K562 (cell line): ENCODE results near the gene ANKRD11. TPM values are rescaled to one million over a fixed set of nuclear protein-coding genes. Genes with fewer than 3 reads are reported as not detected.

Experiments used
- ATAC-seq: fragments of 200-7000 bp; cut with Tn5 transposase; 3 replicates; pipeline ENCODE4 v1.9.1; 2020; ENCODE audit warnings: moderate library complexity
- BruUV-seq: library from RNA; stranded (reverse); fragments of 400-500 nt; replicated peaks from 2 replicates; lab custom pipeline; 2021; lab: Mats Ljungman, UMichigan
- CTCF ChIA-PET: fragments of 300-600 bp; formaldehyde crosslinking; extraction: SDS; loops from one replicate; lab custom pipeline; 2021; ENCODE audit warnings: low intra/inter-chr PET ratio; lab: Yijun Ruan, JAX
- POLR2A ChIA-PET: fragments of 300-600, 350-650 bp; sonication (Branson Sonifier 250); formaldehyde crosslinking; extraction: SDS; loops from one replicate; lab custom pipeline; 2021; ENCODE audit warnings: antibody characterized with exemption, inconsistent platforms; lab: Yijun Ruan, JAX
- DNase-seq, 4 experiments: peaks; one replicate each; pipeline versions ENCODE4 v3.0.0 to v3.0.0-alpha.2; 2011 to 2018; ENCODE audit warnings: low spot score in 3 of 4, mixed read lengths in 3 of 4; ENCODE audit errors: extremely low read depth in 1 of 4
- FAIRE-seq: peaks from 2 replicates; lab custom pipeline; 2011; peaks lifted over from hg19 to GRCh38; lab: Jason Lieb, UNC
- H2AFZ ChIP-seq: 2 replicates; pipeline ENCODE4 v1.6.0; 2011; ENCODE audit warnings: low read depth, low read length, control low read depth, inconsistent platforms
- H3K27ac ChIP-seq: fragments of 200-600 bp; 3 replicates; pipeline ENCODE4 v1.8.0; 2011; ENCODE audit warnings: low read depth, mild to moderate bottlenecking, control low read depth, inconsistent platforms, low read length, moderate library complexity, mixed read lengths; ENCODE audit errors: extremely low read depth
- H3K27me3 ChIP-seq, 2 experiments: fragments of 300-600 bp in 1 of 2; 2 replicates in 1 of 2; 3 replicates in 1 of 2; pipeline versions ENCODE4 v1.6.0 to v1.8.0; 2011; ENCODE audit warnings: inconsistent platforms in 2 of 2, low read length in 2 of 2, mild to moderate bottlenecking in 1 of 2, mixed read lengths in 1 of 2, moderate library complexity in 1 of 2; ENCODE audit not compliant: control insufficient read depth in 2 of 2, insufficient read depth in 2 of 2
- H3K36me3 ChIP-seq: fragments of 300-600 bp; 3 replicates; pipeline ENCODE4 v1.8.0; 2011; ENCODE audit warnings: mild to moderate bottlenecking, low read length, inconsistent platforms; ENCODE audit not compliant: control insufficient read depth, insufficient read depth
- H3K4me1 ChIP-seq, 2 experiments: fragments of 200-600 bp in 1 of 2; replicated peaks in 1 of 2; 2 replicates in 1 of 2; 3 replicates in 1 of 2; pipeline versions ENCODE4 v1.5.1 to v1.8.0; 2011; ENCODE audit warnings: inconsistent platforms in 2 of 2, low read length in 2 of 2, mild to moderate bottlenecking in 1 of 2, mixed read lengths in 1 of 2, moderate library complexity in 1 of 2; ENCODE audit not compliant: control insufficient read depth in 2 of 2, insufficient read depth in 2 of 2
- H3K4me2 ChIP-seq: 2 replicates; pipeline ENCODE4 v1.6.1; 2011; ENCODE audit warnings: low read length, control low read depth, inconsistent platforms, mixed read lengths; ENCODE audit not compliant: insufficient read depth
- H3K4me3 ChIP-seq: fragments of 200-600 bp; sonication (generic), shearing (Covaris generic); 2 replicates; pipeline ENCODE4 v1.5.1; 2016; ENCODE audit warnings: control low read depth, inconsistent platforms
- H3K79me2 ChIP-seq: fragments of 200-600 bp; 3 replicates; pipeline ENCODE4 v1.8.0; 2011; ENCODE audit warnings: low read length, inconsistent platforms; ENCODE audit not compliant: control insufficient read depth, insufficient read depth
- H3K9ac ChIP-seq, 2 experiments: 2 replicates each; pipeline versions ENCODE4 v1.6.0 to v1.6.1; 2011; ENCODE audit warnings: low read depth in 2 of 2, low read length in 2 of 2, control low read depth in 1 of 2, inconsistent platforms in 1 of 2, mild to moderate bottlenecking in 1 of 2, mixed read lengths in 1 of 2; ENCODE audit not compliant: insufficient read depth in 1 of 2
- H3K9me1 ChIP-seq: one replicate; pipeline ENCODE4 v1.6.0; 2011; ENCODE audit warnings: inconsistent platforms, mild to moderate bottlenecking, low read length, moderate library complexity; ENCODE audit not compliant: control insufficient read depth, insufficient read depth
- H3K9me3 ChIP-seq: replicated peaks from 2 replicates; pipeline ENCODE4 v1.5.1; 2011; ENCODE audit warnings: low read depth, low read length, inconsistent platforms; ENCODE audit not compliant: control insufficient read depth, insufficient read depth
- H4K20me1 ChIP-seq: replicated peaks from 2 replicates; pipeline ENCODE4 v1.6.1; 2011; ENCODE audit warnings: low read length, inconsistent platforms, mixed read lengths; ENCODE audit not compliant: control insufficient read depth, insufficient read depth
- AFF1 ChIP-seq, 2 experiments: fragments of 450-650 bp; IDR thresholded peaks; 2 replicates each; pipeline ENCODE4 v1.6.1; 2018; ENCODE audit warnings: mild to moderate bottlenecking in 2 of 2, low read depth in 1 of 2; ENCODE audit not compliant: partially characterized antibody in 2 of 2
- ARID1B ChIP-seq: fragments of 450-650 bp; IDR thresholded peaks from 2 replicates; pipeline ENCODE4 v1.6.1; 2016; ENCODE audit warnings: antibody characterized with exemption, mild to moderate bottlenecking, inconsistent platforms
- ATF3 ChIP-seq, 2 experiments: fragments of 450-650 bp in 1 of 2; sonication (generic) in 1 of 2; formaldehyde crosslinking in 1 of 2; IDR thresholded peaks in 1 of 2; conservative IDR thresholded peaks in 1 of 2; 2 replicates each; pipeline versions ENCODE4 v1.6.1 to v1.8.1; 2016 to 2023; ENCODE audit warnings: mild to moderate bottlenecking in 2 of 2, moderate library complexity in 2 of 2, inconsistent platforms in 1 of 2, missing genetic modification reagents in 1 of 2
- BACH1 ChIP-seq: fragments of 200-800 bp; sonication (Bioruptor generic); IDR thresholded peaks from 2 replicates; pipeline ENCODE4 v1.6.1; 2016; ENCODE audit warnings: missing genetic modification characterization, missing compliant biosample characterization
- BHLHE40 ChIP-seq: IDR thresholded peaks from 2 replicates; pipeline ENCODE4 v1.6.1; 2011; ENCODE audit warnings: low read length, improper control_type of control experiment
- FOSL1 ChIP-seq: fragments of 200-800 bp; sonication (Bioruptor generic); conservative IDR thresholded peaks from 2 replicates; pipeline ENCODE4 v1.6.1; 2016; ENCODE audit warnings: missing genetic modification characterization, missing compliant biosample characterization
- MXI1 ChIP-seq: IDR thresholded peaks from 2 replicates; pipeline ENCODE4 v1.6.1; 2011; ENCODE audit warnings: low read depth, mild to moderate bottlenecking, improper control_type of control experiment, low read length
- PTTG1 ChIP-seq: fragments of 450-650 bp; IDR thresholded peaks from 2 replicates; pipeline ENCODE4 v1.6.1; 2016; ENCODE audit warnings: low read depth, mild to moderate bottlenecking, missing genetic modification characterization, missing compliant biosample characterization
- SMAD4 ChIP-seq: fragments of 250-450 bp; sonication (Bioruptor Pico); conservative IDR thresholded peaks from 2 replicates; pipeline ENCODE4 v1.8.0; 2021; ENCODE audit warnings: inconsistent platforms, mild to moderate bottlenecking, moderate library complexity
- TBP ChIP-seq: optimal IDR thresholded peaks from 2 replicates; pipeline ENCODE3; 2011; ENCODE audit warnings: low read depth, low read length, improper control_type of control experiment
- YY1 ChIP-seq, 3 experiments: IDR thresholded peaks; 2 replicates each; pipeline ENCODE4 v1.6.1; 2011; ENCODE audit warnings: low read length in 2 of 3, mild to moderate bottlenecking in 2 of 3, moderate library complexity in 2 of 3, borderline replicate concordance in 1 of 3, control low read depth in 1 of 3, low read depth in 1 of 3; ENCODE audit not compliant: insufficient read depth in 3 of 3, insufficient replicate concordance in 2 of 3, control insufficient read depth in 1 of 3, insufficient read length in 1 of 3; ENCODE audit errors: extremely low read depth in 1 of 3
- ZNF165 ChIP-seq: fragments of 250-450 bp; sonication (Bioruptor Pico); IDR thresholded peaks from 2 replicates; pipeline ENCODE4 v1.4.0; 2020; ENCODE audit warnings: borderline replicate concordance
- ZNF232 ChIP-seq: sonication (generic); formaldehyde crosslinking; IDR thresholded peaks from 2 replicates; pipeline ENCODE4 v1.8.0; 2022; ENCODE audit warnings: mild to moderate bottlenecking, missing genetic modification reagents
- ZNF282 ChIP-seq: sonication (generic); formaldehyde crosslinking; IDR thresholded peaks from 2 replicates; pipeline ENCODE4 v1.8.1; 2023; ENCODE audit warnings: missing genetic modification reagents
- ZNF764 ChIP-seq: fragments of 250-450 bp; sonication (Bioruptor Pico); IDR thresholded peaks from 2 replicates; pipeline ENCODE4 v1.4.0; 2020; ENCODE audit warnings: low read depth, mild to moderate bottlenecking, moderate library complexity
- WGBS: fragments of 100-300 bp; shearing (Covaris generic); methylation state at CpG from one replicate; pipeline ENCODE4 v1.1.6; 2016; ENCODE audit warnings: low coverage, mixed read lengths; ENCODE audit not compliant: insufficient coverage; ENCODE audit errors: missing lambda C conversion rate; 5-methylcytosine and 5-hydroxymethylcytosine counted together
- in situ Hi-C: fragments of 300-500 bp; cut with MboI; formaldehyde crosslinking; loops from 4 replicates; pipeline ENCODE4 v1.15.0; 2018; ENCODE audit warnings: inconsistent platforms, mixed read lengths
- intact Hi-C: fragments of 100-400 bp; cut with micrococcal nuclease; formaldehyde crosslinking; loops from 2 replicates; pipeline ENCODE4 v1.14.2; 2022
- polyA plus RNA-seq, 8 experiments: library from polyadenylated mRNA; depleted of rRNA in 4 of 8; stranded (reverse) in 5 of 8; unstranded in 3 of 8; fragments of >200 nt; fragmentation: Nextera tagmentation in 2 of 8; fragmentation: Illumina TruSeq in 1 of 8; extraction: Ambion mirVana in 2 of 8; extraction: Trizol in 1 of 8; gene quantifications; 2 replicates each; pipeline versions ENCODE4 v1.2.1 to v1.2.3, GENCODE V29; 2011 to 2014; ENCODE audit warnings: inconsistent platforms in 1 of 8, missing spikeins in 1 of 8
- total RNA-seq, 7 experiments: library from RNA; depleted of rRNA in 6 of 7; stranded (reverse); fragments of >200 nt in 6 of 7; fragmentation: Illumina TruSeq in 2 of 7; extraction: Trizol in 2 of 7; gene quantifications; 2 replicates each; pipeline versions ENCODE4 v1.2.1 to v1.2.3, GENCODE V29; 2011 to 2021; ENCODE audit warnings: low replicate concordance in 1 of 7

The ANKRD11 gene
- total and polyA plus RNA-seq, 9 of the 15 experiments (the other 6 are each of a cell fraction or from before 2014, with no cell fraction given), result 4.7 to 126 (median 31.7) TPM

GRCh38 chr16:89319886-89320781 lies 170.2 kb downstream of the ANKRD11 start:
- Histone ChIP-seq H3K27me3 (no peaks in the 10 kb centered on the region), H3K79me2 (peaks cover 98% of the 10 kb centered on the region), H3K36me3 (peaks cover 55% of the 10 kb centered on the region; the same call in 2 of the 3 replicates), H3K27ac (peak overlapping the region; percentile 84), H3K4me1 (peaks cover 81 to 92% of the 10 kb centered on the region in 2 experiments), H3K4me2 (peak overlapping the region; percentile 83), H3K9ac (peak overlapping the region; percentile 36 to 94), H3K9me1 (peaks cover 39% of the 10 kb centered on the region), H2AFZ (no peak overlapping the region), H3K9me3 (no peaks in the 10 kb centered on the region; the same call in 1 of the 2 replicates), H3K4me3 (peak overlapping the region; percentile 18; the same call in 1 of the 2 replicates), H4K20me1 (peaks cover 66% of the 10 kb centered on the region)
- DNase-seq, result peak; percentile 73 to 87 (median 80)
- no TSS peak for BruUV-seq
- ChIA-PET POLR2A (interaction anchor here (0.6 to 1.2 kb wide), 3 partner anchors 22 to 670 kb away, joined by 3 to 4 read pairs (median 3); no protein-coding TSS in a partner anchor), CTCF (no interaction called here)
- intact Hi-C loops (no loop called here), in situ Hi-C loops (no loop called here)
- 5% methylated on average over 32 of the region's 32 CpGs for whole genome bisulfite sequencing
- ATAC-seq, result peak; percentile 80
- FAIRE-seq, result peak; percentile 85
- peak; percentile 48; the same call in 1 of the 2 replicates for TF ChIP-seq ARID1B
- TF ChIP-seq YY1 (IDR thresholded peaks at IDR 0.05; ENCODE audit: borderline replicate concordance in 1 of 3, control insufficient read depth in 1 of 3, extremely low read depth in 1 of 3, insufficient read depth in 3 of 3, insufficient read length in 1 of 3, insufficient replicate concordance in 2 of 3, low read depth in 1 of 3, low read length in 2 of 3), result peak in 1 of 3 experiments; percentile 31
- TF ChIP-seq FOSL1 (tag), result peak; percentile 73
- TF ChIP-seq PTTG1 (tag), result no peak
- TF ChIP-seq AFF1 (IDR thresholded peaks at IDR 0.05; ENCODE audit: low read depth in 1 of 2, partially characterized antibody in 2 of 2), result no peak
- no peak for TF ChIP-seq ZNF764 (CRISPR knock-in tag)
- no peak for TF ChIP-seq MXI1
- no peak for TF ChIP-seq ZNF165
- TF ChIP-seq ATF3 (IDR thresholded peaks at IDR 0.05), result peak; percentile 71
- 0 out of 2 replicates have a peak, but pooled peaks have one; percentile 47 for TF ChIP-seq ATF3 (CRISPR knock-in tag; conservative IDR thresholded peaks at IDR 0.05)
- no peak for TF ChIP-seq SMAD4 (CRISPR knock-in tag)
- 0 out of 2 replicates have a peak, but pooled peaks have one; percentile 10 for TF ChIP-seq BHLHE40
- peak; percentile 76; the same call in 1 of the 2 replicates for TF ChIP-seq BACH1 (tag)
- no peak for TF ChIP-seq ZNF282 (CRISPR knock-in tag)
- no peak for TF ChIP-seq ZNF232 (CRISPR knock-in tag)
- TF ChIP-seq TBP, result peak; percentile 15
